GM18951 (cell line): Measurements from ENCODE around the gene RPL11.
"Not testable (repeated sequence)": the region's sequence is repeated elsewhere in the genome, so short reads cannot be mapped to it uniquely, and the experiment has no call there.

Source experiments
- POLR2A ChIP-seq: IDR thresholded peaks from 4 replicates; pipeline ENCODE4 v1.6.1; 2011; ENCODE audit warnings: mild to moderate bottlenecking; ENCODE audit not compliant: insufficient read length, insufficient read depth; ENCODE audit errors: extremely low read depth
- in situ Hi-C: fragments of 300-500 bp; cut with MboI; formaldehyde crosslinking; loops from one replicate; pipeline ENCODE4 v1.12.0; 2022; ENCODE audit warnings: low sequenced_read_pairs, mixed read lengths, inconsistent platforms; ENCODE audit not compliant: unreplicated experiment

Gene RPL11

GRCh38 chr1:23727362-23727811, 35.8 kb downstream of the RPL11 start:
- no peak for TF ChIP-seq POLR2A
- in situ Hi-C loops = no loop called here

GRCh38 chr1:23732363-23733224, 41.0 kb downstream of the RPL11 start:
- no peak for TF ChIP-seq POLR2A
- in situ Hi-C loops = no loop called here

- in situ Hi-C loops = not testable (repeated sequence)
Observed at GRCh38 chr1:23733281-23733680, 41.7 kb downstream of the RPL11 start.

- in situ Hi-C loops = no loop called here
- TF ChIP-seq POLR2A = no peak
Observed at GRCh38 chr1:23736437-23737134, 45.0 kb downstream of the RPL11 start.

GRCh38 chr1:23741609-23742008, 50.0 kb downstream of the RPL11 start:
- in situ Hi-C loops = no loop called here

GRCh38 chr1:23742670-23743286, 51.2 kb downstream of the RPL11 start:
- in situ Hi-C loops = no loop called here
- TF ChIP-seq POLR2A = no peak

More at GRCh38 chr1:23741609-23742008, 50.0 kb downstream of the RPL11 start:
- TF ChIP-seq POLR2A = no peak

GRCh38 chr1:23743287-23744152, 51.9 kb downstream of the RPL11 start, which contains the start of gene ELOA:
Gene ELOA (plus strand): TSS chr1:23743471. CDS start chr1:23743504, 33 bp downstream.
- in situ Hi-C loops = no loop called here
- TF ChIP-seq POLR2A = peak; percentile 94

- no peak for TF ChIP-seq POLR2A
- in situ Hi-C loops = no loop called here
Observed at GRCh38 chr1:23745515-23745914, 53.9 kb downstream of the RPL11 start.
